ENCODE results near the gene TC2N.
"Not testable (repeated sequence)": the region's sequence is repeated elsewhere in the genome, so short reads cannot be mapped to it uniquely, and the experiment has no call there.

Gene TC2N

GRCh38 chr14:91867316-91867988 lies at the start of gene TC2N:
Gene TC2N (minus strand): TSS chr14:91867536. CDS start chr14:91813769, 53,767 bp downstream.
- no peak for DNase-seq (ENCODE audit: low read depth in 2 of 3, low spot score in 2 of 3)

- DNase-seq (ENCODE audit: low read depth in 2 of 3, low spot score in 2 of 3) = no peak
These were observed 44.7 kb upstream of the TC2N start for GRCh38 chr14:91912035-91912434.

GRCh38 chr14:91911474-91912032 lies 44.2 kb upstream of the TC2N start:
- no peak for DNase-seq (ENCODE audit: low read depth in 2 of 3, low spot score in 2 of 3)

- DNase-seq (ENCODE audit: low read depth in 2 of 3, low spot score in 2 of 3) = no peak
These were observed 42.9 kb upstream of the TC2N start for GRCh38 chr14:91910196-91910595.

- no peak for DNase-seq (ENCODE audit: low read depth in 2 of 3, low spot score in 2 of 3)
These were observed 39.0 kb upstream of the TC2N start for GRCh38 chr14:91906374-91906773.

GRCh38 chr14:91904956-91905645 lies 37.8 kb upstream of the TC2N start:
- no peak for DNase-seq (ENCODE audit: low read depth in 2 of 3, low spot score in 2 of 3)

- no peak for DNase-seq (ENCODE audit: low read depth in 2 of 3, low spot score in 2 of 3)
These were observed 37.1 kb upstream of the TC2N start for GRCh38 chr14:91904483-91904882.

- DNase-seq (ENCODE audit: low read depth in 2 of 3, low spot score in 2 of 3) = no peak
These were observed 35.7 kb upstream of the TC2N start for GRCh38 chr14:91903070-91903469.

- no peak for DNase-seq (ENCODE audit: low read depth in 2 of 3, low spot score in 2 of 3)
These were observed 35.0 kb upstream of the TC2N start for GRCh38 chr14:91902336-91902735.

- DNase-seq (ENCODE audit: low read depth in 2 of 3, low spot score in 2 of 3) = no peak
These were observed 34.3 kb upstream of the TC2N start for GRCh38 chr14:91901449-91902226.

GRCh38 chr14:91899806-91900205 lies 32.5 kb upstream of the TC2N start:
- no peak for DNase-seq (ENCODE audit: low read depth in 2 of 3, low spot score in 2 of 3)

GRCh38 chr14:91899213-91899612 lies 31.9 kb upstream of the TC2N start:
- DNase-seq (ENCODE audit: low read depth in 2 of 3, low spot score in 2 of 3) = no peak

- no peak for DNase-seq (ENCODE audit: low read depth in 2 of 3, low spot score in 2 of 3)
These were observed 31.0 kb upstream of the TC2N start for GRCh38 chr14:91898372-91898771.

GRCh38 chr14:91897716-91898115 lies 30.4 kb upstream of the TC2N start:
- DNase-seq (ENCODE audit: low read depth in 2 of 3, low spot score in 2 of 3) = not testable (repeated sequence)

- no peak for DNase-seq (ENCODE audit: low read depth in 2 of 3, low spot score in 2 of 3)
These were observed 29.9 kb upstream of the TC2N start for GRCh38 chr14:91897106-91897701.

GRCh38 chr14:91896419-91896818 lies 29.1 kb upstream of the TC2N start:
- DNase-seq (ENCODE audit: low read depth in 2 of 3, low spot score in 2 of 3) = no peak

- no peak for DNase-seq (ENCODE audit: low read depth in 2 of 3, low spot score in 2 of 3)
These were observed 26.3 kb upstream of the TC2N start for GRCh38 chr14:91893669-91894068.

- DNase-seq (ENCODE audit: low read depth in 2 of 3, low spot score in 2 of 3) = no peak
These were observed 25.7 kb upstream of the TC2N start for GRCh38 chr14:91893007-91893406.

GRCh38 chr14:91891721-91892220 lies 24.4 kb upstream of the TC2N start:
- DNase-seq (ENCODE audit: low read depth in 2 of 3, low spot score in 2 of 3) = no peak

GRCh38 chr14:91891101-91891500 lies 23.8 kb upstream of the TC2N start:
- no peak for DNase-seq (ENCODE audit: low read depth in 2 of 3, low spot score in 2 of 3)

- DNase-seq (ENCODE audit: low read depth in 2 of 3, low spot score in 2 of 3) = no peak
These were observed 23.0 kb upstream of the TC2N start for GRCh38 chr14:91890291-91890749.
